GM19023 (cell line): ENCODE data around the gene MS4A10.
A peak's percentile ranks its signal among the peaks of the same experiment; 100 is the strongest.

Source experiments
- ATAC-seq: cut with Tn5 transposase; IDR thresholded peaks from one replicate; pipeline ENCODE4 v1.9.1; 2021; ENCODE audit warnings: mild to moderate bottlenecking, moderate library complexity; ENCODE audit not compliant: unreplicated experiment

The MS4A10 gene

GRCh38 chr11:60764879-60765278, 20.3 kb upstream of the MS4A10 start:
- ATAC-seq: peak; percentile 31

GRCh38 chr11:60765355-60765754, 19.8 kb upstream of the MS4A10 start:
- no peak for ATAC-seq

DNA sequence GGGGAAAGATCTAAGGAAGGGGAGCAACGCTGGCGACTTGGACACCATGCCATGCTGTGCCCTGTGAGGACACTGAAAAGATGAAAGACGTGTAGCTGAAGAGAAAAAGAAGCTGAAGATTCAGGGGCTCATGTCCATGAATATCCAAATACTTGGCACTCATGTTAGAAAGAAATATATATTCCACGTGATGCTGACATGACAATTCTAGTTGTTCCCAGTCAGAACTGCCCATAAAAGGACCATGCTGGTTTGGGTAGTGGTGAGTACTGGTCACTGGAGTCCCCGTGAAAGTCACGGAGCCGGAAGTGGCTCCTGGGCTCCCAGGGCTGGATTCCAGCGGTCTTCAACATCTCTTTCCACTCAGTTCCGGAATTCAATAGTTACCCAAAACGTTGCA, 18.6 kb upstream of the MS4A10 start:
- no peak for ATAC-seq

DNA sequence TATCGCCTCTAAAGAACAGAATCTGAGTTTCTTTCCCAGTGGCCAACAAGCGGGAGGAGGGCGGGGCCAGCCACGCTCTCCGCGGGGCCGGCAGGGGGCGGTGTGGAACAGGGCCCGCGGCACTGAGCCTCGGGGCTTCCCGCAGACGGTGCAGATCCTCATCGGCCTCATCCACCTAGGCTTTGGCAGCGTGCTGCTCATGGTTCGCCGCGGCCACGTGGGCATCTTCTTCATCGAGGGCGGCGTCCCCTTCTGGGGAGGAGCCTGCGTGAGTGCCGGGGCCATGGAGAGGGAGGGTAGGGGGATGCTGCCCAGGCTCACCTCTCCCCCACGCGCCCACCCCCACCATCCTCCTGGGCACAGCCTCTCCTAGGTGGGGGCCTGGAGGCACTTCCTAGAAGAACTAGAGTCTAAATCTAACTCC, 17.7 kb upstream of the MS4A10 start:
- ATAC-seq: no peak

DNA sequence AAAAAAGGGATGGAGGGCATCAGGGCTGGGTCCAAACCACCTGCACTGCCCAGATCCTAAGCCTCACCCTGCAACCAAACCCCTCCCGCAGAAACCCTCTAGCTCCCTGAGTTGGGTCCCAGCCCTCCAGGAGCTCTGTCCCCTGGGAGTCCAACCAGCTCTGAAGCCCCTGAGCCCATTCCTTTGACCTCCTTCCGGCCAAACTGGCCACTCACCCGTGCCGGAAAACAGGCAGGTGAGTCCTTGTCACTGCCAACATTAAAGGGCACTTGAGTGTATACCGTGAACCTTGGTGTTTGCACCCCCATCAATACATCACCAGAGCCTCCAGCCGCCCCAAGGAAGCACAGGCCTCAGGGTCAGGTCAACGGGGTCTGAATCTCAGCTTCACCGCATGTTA, 16.9 kb upstream of the MS4A10 start:
- no peak for ATAC-seq

- ATAC-seq: no peak
These were observed 15.9 kb upstream of the MS4A10 start for GRCh38 chr11:60769273-60769672.

GRCh38 chr11:60769811-60770210, 15.3 kb upstream of the MS4A10 start:
- ATAC-seq: no peak

GRCh38 chr11:60771146-60771545, 14.0 kb upstream of the MS4A10 start:
- ATAC-seq: no peak

DNA sequence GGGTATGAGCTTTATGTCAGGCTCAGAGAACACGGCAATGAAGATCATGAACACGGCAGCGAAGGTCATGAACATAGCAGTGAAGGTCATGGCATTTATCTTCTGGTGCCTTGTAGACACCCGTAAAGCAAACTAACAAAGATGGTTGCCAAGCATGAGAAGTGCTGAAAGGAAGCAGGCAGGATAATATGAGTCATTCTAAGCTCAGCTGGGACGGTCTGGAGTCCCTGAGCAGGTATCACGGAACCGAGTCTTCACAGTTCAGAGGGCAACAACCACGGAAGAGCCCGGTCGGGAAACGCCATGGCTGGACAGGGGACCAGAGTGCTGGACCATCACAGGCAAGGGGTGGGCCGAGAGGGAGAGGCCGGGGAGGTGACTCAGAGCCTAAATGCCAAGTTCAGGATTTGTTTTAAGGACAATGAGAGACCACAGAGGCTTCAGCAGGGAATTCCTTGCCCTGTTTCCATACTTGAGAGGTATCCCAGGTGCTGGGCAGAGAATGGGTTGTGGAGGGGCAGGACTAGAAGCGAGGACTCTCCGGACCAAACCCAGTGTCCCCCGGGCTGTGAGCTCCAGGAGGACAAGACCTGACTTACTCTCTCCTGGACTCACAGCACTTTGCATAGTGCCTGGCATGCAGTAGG, 13.1 kb upstream of the MS4A10 start:
- ATAC-seq: no peak

GRCh38 chr11:60772666-60773065, 12.5 kb upstream of the MS4A10 start:
- no peak for ATAC-seq

DNA sequence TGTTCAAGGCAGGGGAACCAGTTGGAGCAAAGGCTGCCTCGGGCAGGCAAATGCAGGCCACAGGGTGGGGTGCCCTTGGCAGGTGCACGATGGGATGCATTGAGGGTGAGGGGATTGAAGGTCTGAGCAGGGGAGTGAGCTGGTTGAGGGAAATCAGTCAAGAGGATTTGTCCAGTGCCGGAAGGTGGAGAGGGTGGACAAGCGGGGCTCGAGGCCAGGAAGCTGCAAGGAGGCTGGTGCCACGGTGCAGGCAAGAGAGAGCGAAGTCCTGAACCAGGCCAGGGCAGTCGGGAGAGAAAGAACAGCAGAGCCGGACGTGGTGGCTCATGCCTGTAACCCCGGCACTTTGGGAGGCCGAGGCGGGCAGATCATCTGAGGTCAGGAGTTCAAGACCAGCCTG, 10.4 kb upstream of the MS4A10 start:
- no peak for ATAC-seq

GRCh38 chr11:60775420-60775961, 9.6 kb upstream of the MS4A10 start:
- peak; percentile 72 for ATAC-seq

GRCh38 chr11:60776167-60776566, 9.0 kb upstream of the MS4A10 start:
- ATAC-seq: no peak

DNA sequence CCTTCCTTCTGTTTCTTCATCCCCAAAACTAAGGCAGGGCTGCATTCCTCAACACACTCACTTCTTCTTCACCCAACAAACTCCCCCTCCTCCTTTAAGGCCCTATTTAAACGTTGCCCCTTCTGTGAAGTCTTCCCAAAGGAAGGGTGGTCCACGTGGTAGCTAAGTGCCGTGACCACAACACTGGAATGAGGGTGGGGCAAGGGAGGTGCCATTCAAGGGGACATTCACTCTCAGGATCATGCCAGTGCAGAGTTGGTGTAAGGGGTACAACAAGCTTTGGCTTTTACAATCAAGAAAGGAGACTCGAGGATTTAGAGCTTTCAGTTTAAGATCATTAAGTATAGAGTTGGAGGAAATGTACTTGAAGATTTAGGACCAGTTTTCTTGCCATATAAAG, 8.0 kb upstream of the MS4A10 start:
- ATAC-seq: no peak

DNA sequence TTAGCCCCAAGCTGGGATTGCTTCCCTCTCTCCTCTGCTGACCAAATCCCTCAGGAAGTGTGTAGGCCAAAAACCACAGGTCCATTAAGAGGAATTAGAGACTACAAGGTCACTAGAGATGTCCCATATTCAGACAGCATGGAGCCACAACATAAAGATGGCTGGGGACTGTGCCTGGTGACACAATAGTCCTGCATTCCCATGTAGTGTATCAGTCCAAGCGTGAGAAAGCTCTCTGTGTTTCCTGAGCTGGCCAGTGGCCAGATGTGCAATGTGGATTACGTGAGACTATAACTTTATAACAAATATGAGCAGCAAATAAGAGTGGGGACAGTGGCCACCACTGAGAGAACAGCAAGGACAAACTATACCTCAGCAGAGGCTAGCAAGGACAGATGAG, 7.6 kb upstream of the MS4A10 start:
- no peak for ATAC-seq

DNA sequence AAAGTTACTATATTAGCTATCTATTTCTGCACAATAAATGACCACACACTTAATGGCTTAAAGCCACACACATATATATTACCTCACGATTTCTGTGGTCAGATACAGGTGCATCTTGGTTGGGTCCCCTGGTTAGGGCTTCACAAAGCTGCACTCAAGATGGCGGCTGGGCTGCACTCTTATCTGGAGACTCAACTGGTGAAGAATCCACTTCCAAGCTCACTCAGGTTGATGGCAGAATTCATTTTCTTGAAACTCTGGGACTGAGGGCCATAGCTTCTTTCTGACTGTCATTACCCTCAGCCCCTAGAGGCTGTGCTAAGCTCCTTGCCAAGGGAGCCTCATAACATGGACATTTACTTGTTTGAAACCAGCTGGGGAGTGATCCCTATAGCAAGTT, 5.1 kb upstream of the MS4A10 start:
- no peak for ATAC-seq

- no peak for ATAC-seq
These were observed 4.4 kb upstream of the MS4A10 start for GRCh38 chr11:60780774-60781173.

DNA sequence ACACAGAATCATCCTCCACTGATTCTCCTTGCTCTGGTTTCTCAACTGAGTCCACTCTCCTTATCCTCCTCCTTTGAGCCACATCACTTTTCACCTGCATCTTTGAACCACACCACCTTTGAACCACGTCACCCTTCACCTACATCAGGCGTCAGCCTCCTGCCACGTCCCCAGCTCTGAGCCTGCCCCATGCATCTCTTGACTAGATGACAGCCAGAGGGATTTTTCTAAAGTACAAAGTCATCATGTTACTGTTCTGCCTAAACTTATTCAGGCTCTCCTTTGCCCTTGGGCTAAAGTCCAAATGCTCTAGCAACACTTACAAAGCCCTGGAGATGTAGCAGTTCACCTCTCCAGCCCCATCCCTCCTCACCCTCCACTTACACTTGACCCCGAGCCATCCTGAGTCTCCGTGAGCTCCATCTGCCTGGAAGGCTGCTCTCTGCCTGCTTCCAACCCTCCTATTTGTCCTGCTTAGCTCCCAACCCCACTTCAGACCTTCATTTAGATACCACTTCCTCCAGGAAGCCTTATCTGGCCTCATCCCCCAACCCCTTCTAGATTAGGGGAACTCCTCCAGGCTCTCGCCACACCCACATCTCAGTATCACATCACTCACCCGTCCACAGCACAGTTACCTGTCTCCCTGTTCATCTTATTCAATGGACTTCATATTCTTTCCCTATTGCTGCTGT, 3.7 kb upstream of the MS4A10 start:
- ATAC-seq: no peak

- no peak for ATAC-seq
These were observed 3.2 kb upstream of the MS4A10 start for GRCh38 chr11:60781981-60782316.

- ATAC-seq: no peak
These were observed 2.6 kb upstream of the MS4A10 start for GRCh38 chr11:60782393-60783140.

- ATAC-seq: no peak
These were observed 2.0 kb upstream of the MS4A10 start for GRCh38 chr11:60783141-60783484.

DNA sequence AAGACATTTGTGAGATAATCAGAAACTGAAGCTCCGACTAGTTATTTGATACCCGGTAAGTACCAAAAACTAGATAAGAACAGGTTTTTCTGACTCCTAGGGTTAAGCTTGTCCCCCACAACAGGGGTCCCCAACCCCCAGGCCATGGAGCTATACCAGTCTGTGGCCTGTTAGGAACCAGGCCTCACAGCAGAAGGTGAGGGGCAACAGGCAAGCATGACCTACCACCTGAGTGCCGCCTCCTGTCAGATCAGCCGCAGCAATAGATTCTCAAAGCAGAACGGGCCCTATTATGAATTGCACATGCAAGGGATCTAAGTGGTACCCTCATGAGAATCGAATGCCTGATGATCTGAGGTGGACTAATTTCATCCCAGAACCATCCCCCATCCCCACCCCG, 1.2 kb upstream of the MS4A10 start:
- ATAC-seq: no peak
